Germinal center (tissue), 1 donor: ENCODE measurements around the gene RHOB.
A peak's percentile ranks its signal among the peaks of the same experiment; 100 is the strongest.
"Not testable (repeated sequence)": the region's sequence is repeated elsewhere in the genome, so short reads cannot be mapped to it uniquely, and the experiment has no call there.

ENCODE experiments used
- DNase-seq: peaks from one replicate; pipeline ENCODE4 v3.0.0; 2012; ENCODE audit warnings: mixed read lengths, low spot score

Gene RHOB

GRCh38 chr2:20422402-20423271 lies 24.2 kb upstream of the RHOB start:
- DNase-seq = no peak

DNA sequence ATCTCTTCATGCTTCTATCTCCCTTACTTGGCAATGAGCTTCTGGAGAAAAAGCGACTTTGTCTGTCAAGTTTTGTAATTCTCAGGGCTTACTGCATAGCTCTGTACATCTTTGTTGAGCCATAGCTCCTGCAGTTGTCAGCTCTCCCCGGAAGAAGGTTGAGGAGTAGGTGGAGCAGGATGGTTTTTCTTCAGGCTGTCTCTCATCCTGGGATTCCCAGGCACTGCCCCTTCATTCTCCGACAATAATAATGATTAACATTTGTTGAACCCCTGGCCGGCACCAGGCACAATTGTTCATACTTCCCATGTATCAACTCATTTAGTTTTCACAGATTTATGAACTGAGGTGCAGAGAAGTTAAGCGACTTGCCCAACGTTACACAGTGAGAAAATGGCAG lies 23.5 kb upstream of the RHOB start:
- DNase-seq = no peak

- DNase-seq = no peak
Observed at GRCh38 chr2:20423847-20424246, 23.0 kb upstream of the RHOB start.

- DNase-seq = peak; percentile 30
Observed at GRCh38 chr2:20424300-20425290, 22.3 kb upstream of the RHOB start.

- DNase-seq = peak; percentile 28
Observed at GRCh38 chr2:20425371-20425881, 21.4 kb upstream of the RHOB start.

DNA sequence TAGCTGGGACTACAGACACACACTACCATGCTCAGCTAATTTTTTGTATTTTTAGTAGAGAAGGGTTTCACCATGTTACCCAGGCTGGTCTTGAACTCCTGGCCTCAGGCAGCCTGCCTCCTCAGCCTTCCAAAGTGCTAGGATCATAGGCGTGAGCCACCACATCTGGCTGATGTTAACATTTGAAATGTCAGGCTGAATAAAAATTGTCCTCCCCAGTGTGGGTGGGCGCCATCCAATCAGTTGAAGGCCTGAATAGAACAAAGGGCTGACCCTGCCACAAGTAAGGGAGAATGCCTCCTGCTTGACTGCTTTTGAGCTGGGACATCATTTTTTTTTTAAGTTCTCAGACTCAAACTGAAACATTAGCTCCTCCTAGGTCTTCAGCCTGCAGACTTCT lies 21.0 kb upstream of the RHOB start:
- no peak for DNase-seq

- DNase-seq = no peak
Observed at GRCh38 chr2:20427931-20428526, 18.8 kb upstream of the RHOB start.

GRCh38 chr2:20428717-20429490 lies 18.0 kb upstream of the RHOB start:
- DNase-seq = no peak

DNA sequence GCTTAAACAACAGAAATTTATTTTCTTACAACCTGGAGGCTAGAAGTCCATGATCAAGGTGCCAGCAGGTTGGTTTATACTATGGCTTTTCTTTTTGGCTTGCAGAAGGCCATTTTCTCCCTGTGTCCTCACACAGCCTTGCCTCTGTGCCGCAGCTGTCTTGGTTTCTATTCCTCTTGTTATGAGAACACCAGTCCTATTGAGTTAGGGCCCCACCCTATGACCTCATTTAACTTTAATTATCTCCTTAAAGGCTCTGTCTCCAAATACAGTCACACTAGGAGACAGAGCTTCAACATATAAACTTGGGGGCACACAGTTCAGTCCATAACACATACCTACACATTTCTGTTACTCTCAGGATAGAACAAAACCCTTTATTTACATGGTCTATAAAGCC lies 17.3 kb upstream of the RHOB start:
- DNase-seq = no peak

- DNase-seq = no peak
Observed at GRCh38 chr2:20430035-20430434, 16.8 kb upstream of the RHOB start.

DNA sequence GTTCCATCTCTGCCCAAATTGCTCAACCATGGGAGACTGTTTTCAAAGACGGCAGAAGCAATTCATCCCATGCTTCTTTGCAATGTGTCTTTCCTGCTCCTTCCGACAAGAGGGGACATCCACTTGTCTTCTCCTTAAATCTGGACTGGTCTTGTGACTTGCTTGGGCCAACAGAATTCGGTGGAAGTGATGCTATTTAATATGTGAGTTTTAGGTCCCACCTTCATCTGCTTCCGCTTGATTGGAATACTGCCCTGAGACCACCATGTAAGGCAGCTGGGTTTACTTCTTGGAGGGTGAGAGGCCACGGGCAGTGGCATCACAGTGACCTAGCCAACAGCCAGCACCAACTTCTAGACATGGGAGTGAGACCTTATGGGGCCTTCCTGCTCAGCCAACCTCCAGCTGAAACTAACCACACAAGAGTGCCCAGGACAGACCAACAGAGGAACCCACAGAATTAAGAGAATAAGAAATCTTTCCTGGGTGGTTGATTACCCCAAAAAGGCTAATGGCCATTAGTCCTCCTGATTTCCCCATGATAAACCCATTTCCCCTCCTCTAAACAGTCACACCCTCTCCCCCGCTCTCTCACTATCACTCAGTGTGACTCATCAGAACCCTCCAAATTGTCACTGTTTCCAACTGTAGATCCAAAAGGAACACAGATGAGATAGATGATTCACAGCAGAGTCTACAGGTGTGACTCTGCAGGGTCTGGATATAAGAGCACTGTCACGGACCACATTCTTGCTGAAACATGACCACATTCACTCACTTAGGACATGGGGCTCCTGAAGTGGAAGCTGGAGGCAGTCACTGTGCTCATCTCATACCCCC lies 16.2 kb upstream of the RHOB start:
- DNase-seq = no peak

DNA sequence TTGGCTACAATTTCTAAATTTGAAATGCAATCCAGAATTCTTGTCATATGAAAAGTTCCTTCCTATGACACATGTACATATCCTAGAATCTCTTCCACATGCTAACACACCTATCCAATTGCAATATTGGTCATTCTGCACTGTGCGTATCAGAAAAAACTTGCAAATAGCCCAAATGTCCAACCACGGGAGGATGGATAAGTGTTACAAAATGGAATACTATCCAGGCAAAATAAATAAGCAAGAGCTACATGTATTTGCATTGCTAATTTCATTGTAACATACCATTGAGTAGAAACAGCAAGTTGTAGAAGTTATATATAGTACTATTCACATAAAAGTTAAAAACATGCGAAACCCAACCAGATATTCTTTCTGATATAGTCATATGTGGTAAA lies 15.6 kb upstream of the RHOB start:
- DNase-seq = no peak

GRCh38 chr2:20431772-20432171 lies 15.1 kb upstream of the RHOB start:
- DNase-seq = no peak

DNA sequence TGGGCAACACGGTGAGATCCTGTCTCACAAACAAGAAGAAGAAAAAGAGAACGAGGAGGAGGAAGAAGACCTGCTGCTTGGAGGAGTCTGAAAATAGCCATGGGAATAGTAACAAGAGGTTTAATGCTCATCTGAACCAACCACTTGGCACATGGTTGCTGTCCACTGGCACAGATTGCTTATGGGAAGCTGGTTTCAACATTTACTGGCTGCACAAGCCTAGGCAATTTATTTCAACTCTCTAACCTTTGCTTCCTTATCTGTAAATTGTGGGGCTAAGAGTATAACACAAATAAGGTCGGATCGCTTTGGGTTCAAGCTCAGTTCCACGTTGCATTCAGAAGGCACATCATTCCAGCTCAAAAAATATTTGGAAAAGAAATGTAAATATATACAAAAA lies 14.2 kb upstream of the RHOB start:
- DNase-seq = no peak

DNA sequence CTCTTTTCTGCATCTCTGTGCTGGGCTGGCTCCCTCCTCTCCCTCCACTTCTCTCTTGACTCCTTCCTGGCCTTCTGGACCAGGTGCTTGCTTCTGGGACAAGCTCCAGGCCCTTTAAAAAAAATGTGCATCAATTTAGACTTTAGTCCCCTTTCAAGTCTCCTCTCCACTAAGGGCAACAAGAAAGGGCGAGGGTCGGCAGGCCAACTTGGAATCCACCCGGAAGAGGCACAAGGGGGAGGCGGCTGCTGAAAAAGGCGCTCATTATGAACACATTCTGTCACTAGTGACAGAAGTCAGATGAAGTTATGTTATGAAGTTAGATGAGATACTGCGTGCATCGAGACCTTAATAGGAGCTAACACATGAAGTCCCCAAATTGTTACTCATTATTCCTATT lies 13.6 kb upstream of the RHOB start:
- no peak for DNase-seq

DNA sequence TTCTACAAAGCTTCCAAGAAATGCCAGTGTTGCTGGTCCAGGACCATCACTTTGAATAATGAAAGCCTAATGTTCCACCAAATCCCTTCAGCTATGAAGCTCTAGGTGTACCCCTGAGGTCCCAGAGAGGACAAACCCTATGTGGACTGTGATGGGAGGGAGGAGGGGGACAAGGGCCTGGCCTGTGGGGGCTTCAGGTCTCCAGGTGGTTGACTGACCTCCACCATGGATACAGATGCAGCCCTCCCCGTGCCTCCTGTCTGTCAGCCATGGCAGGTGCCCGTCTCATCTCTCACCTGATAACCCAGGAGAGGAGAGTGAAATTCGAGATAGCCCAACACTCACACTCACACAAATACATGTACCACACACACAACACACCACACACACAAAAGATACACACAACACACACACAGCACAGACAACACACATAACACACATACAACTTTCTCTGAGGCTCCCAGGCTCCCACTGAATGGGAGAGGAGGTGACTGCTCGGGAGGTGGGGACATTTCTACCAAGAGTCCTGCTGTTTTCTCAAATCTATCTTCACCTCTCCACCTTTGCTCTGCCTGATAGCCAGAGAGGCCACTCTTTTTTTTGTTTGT lies 12.8 kb upstream of the RHOB start:
- DNase-seq = no peak

- no peak for DNase-seq
Observed at GRCh38 chr2:20434588-20435294, 12.1 kb upstream of the RHOB start.

GRCh38 chr2:20435456-20435855 lies 11.4 kb upstream of the RHOB start:
- not testable (repeated sequence) for DNase-seq

GRCh38 chr2:20436716-20437470 lies 10.0 kb upstream of the RHOB start:
- DNase-seq = no peak
